GM21737 (cell line): ENCODE data around the gene ATP1A3.
"Not testable (repeated sequence)": the region's sequence is repeated elsewhere in the genome, so short reads cannot be mapped to it uniquely, and the experiment has no call there.

Source experiments
- ATAC-seq: cut with Tn5 transposase; IDR thresholded peaks from one replicate; pipeline ENCODE4 v1.9.1; 2021; ENCODE audit warnings: mild to moderate bottlenecking, moderate library complexity; ENCODE audit not compliant: unreplicated experiment

ATP1A3 gene

DNA sequence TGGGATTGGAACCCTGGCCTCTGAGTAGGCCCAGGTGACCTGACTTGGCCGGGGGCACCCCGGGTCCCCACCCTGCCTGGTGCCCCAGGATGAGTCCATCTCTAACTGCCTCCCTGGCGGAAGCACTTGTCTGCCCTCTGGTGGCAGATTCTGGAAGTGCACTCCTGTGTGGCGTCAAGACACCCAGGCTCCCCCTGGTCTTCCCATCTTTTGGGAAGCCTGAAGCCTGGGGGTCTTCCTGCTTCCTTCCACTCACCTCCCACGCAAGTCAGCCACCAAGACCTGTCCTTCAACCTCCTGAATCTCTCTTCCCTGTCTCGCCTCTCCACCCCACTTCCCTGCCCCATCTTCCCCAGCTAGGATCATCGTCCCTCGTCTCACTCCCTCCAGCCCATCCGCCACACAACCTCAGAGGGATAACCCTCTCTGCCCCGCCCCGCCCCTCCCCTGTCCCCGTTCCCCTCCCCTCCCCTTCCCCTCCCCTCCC is 42.3 kb downstream of the ATP1A3 start:
- no peak for ATAC-seq

DNA sequence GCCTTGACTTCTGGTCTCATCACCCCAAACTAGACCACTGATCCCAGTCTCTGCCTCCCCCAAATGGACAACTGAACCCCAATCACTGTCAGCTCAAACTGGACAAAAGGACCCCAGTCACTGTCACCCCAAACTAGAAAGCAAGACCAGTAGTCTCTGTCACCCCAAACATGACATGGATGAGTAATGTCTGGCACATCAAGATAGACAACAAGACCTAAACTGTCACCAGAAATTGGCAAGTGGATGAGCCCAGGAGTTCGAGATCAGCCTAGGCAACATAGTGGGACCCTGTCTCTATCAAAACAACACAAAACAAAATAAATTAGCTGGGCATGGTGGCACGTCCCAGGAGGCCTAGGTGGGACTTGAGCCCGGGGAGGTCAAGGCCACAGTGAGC is 46.9 kb downstream of the ATP1A3 start:
- ATAC-seq, result no peak

DNA sequence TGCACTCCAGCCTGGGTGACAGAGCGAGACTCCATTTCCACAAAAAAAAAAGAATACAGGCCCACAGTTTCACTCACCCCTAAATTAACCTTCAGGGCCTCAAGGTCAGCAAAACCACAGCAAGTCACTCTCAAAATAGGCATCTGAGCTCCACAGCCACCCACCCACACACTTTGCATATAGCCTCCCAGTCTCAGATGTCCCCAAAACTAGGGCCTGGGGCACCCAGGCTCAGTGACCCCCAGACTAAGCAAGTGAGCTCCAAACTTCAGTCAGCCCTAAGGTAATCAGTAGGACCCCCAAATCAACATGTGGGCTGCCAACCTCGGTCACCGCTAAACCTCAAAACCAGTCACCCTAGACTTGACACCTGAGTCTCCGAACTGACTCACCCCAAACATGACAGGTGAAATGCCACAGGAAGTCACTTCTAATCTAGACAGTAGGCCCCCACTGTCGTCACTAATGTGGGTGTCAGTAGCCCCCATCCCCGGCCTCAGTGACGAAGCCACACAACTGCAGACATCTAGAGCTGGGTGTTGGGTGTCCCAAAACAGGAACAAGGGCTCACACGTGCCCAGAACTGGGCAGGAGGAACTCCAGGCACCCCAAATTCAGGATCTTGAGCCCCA is 48.8 kb downstream of the ATP1A3 start:
- ATAC-seq, result peak; percentile 65

DNA sequence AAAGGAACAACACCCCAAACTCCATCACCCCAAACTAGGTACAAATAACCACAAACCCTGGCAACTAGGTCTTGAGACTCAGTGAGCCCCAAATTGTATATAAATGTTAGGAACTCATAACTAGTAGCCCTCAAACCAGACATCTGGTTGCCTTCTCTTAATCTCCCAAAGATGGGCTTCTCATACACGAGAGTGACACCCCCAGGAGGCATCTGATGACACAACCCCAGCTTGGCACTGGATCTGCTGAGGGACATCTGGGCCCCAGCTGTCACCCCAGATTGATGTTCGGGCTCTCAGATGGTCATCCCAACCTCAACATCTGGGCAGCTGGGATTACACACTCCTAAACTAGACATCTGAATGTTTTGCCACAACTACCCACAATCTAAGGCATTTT is 49.7 kb downstream of the ATP1A3 start:
- no peak for ATAC-seq

DNA sequence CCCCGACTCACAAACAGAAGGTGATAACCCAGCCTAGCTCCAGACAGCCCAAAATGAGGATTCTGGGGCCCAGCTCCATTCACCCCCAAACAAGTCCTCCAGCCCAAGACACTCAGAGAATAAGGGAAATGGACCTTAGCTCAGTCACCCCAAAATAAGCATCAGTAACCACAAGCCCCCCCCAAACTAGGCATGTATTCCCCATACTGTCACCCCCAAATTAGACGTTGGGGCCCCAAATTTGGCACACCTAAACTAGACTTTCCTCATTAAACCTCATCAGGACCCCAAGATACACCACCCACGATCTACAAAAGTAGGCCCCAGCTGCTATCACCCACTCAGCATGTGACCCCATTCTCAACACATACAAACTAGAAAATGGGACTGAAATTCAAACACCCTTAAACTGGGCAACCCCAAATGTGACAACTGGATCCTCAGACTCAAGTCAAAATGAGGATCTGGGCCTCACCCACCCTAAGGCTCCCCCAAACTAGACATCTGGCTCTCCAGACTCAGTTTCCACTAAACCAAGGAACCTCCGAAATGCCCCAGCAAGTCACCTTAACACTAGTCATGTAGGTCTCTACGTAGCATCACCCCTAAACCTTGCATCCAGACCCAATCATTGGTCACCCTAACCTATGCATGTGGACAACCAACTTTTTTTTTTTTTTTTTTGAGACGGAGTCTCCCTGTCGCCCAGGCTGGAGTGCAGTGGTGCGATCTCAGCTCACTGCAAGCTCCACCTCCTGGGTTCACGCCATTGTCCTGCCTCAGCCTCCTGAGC is 52.4 kb downstream of the ATP1A3 start:
- no peak for ATAC-seq

DNA sequence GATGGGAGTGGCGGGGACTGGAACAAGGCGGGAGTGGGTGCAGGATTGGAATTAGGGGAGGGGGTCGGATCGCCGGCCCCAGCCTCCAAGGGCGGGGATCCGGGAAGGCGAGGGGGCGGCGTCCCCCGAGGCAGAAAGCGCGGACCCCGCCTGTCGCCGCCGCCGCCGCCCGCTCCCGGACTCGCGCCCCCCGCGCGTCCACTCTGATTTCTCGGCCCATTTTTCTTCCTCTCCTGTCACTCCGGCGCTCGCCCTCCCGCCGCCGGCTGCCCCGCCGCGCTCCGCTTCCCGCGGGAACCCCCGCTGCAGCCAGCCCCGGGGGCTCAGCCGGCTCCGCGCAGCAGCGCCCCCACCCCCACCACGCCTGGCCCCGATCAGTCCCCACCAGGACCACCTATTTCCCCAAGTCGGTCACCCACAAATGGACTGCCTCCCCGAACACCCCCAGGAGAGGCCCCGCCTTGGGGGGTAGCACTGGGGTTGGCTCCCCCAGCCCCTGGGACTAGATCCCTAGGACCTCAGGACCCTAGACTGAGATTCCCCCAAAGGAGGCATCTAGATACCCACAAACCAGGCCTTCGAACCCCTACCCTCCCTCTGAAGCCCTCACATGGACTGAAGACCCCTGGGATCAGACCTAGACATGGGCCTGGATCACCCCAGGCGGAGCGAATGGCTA is 53.2 kb downstream of the ATP1A3 start:
- no peak for ATAC-seq

DNA sequence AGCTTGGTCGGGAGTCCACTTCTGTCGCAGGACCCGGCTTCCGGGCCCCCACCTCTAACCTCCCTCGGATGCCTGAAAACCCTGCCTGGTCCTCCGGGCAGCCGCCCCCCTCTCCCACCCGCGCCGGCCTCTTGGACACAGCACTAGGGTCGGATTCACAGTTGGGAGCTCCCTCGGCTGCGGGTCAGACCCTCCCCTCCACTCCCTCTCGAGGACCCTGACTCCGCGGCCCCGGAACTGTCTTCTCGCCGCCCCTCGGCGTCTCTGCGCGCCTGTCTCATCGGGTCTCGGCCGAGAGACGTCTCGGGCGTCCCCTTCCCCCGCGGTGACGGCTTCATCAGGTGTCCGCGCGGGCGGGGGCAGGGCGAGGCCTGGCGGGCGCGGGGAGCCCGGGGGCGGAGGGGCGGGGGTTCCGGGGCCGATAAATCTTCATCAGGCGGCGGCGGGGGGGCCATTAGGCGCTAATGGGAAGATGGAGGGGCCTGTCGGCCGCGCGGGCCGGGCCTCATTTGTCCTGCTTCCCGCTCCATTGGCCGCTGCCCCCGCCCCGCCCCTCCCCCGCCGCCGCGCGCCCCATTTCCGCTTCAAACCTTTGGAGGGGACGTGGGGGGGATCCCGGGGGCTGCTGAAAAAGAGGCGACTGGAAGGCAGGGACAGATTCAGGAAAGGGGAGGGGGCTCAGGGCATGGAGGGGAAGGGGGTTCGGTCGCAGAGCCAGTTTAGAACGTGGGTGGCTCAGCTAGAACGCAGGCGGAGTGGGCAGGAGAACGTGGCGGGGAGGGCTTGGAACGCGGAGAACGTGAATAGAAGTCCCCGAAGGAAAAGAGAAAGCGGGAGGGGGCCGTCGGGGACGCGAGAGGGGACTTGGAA is 53.9 kb downstream of the ATP1A3 start:
- ATAC-seq, result no peak

DNA sequence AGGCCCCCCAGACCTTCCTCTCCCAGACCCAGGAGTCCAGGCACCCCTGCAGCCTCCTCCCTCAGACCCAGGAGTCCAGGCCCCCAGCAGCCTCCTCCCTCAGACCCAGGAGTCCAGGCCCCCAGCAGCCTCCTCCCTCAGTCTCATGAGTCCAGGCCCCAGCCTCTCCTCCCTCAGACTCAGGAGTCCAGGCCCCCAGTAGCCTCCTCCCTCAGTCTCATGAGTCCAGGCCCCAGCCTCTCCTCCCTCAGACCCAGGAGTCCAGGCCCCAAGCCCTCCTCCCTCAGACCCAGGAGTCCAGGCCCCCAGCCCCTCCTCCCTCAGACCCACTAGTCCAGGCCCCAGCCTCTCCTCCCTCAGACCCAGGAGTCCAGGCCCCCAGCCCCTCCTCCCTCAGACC is 54.8 kb downstream of the ATP1A3 start:
- not testable (repeated sequence) for ATAC-seq

DNA sequence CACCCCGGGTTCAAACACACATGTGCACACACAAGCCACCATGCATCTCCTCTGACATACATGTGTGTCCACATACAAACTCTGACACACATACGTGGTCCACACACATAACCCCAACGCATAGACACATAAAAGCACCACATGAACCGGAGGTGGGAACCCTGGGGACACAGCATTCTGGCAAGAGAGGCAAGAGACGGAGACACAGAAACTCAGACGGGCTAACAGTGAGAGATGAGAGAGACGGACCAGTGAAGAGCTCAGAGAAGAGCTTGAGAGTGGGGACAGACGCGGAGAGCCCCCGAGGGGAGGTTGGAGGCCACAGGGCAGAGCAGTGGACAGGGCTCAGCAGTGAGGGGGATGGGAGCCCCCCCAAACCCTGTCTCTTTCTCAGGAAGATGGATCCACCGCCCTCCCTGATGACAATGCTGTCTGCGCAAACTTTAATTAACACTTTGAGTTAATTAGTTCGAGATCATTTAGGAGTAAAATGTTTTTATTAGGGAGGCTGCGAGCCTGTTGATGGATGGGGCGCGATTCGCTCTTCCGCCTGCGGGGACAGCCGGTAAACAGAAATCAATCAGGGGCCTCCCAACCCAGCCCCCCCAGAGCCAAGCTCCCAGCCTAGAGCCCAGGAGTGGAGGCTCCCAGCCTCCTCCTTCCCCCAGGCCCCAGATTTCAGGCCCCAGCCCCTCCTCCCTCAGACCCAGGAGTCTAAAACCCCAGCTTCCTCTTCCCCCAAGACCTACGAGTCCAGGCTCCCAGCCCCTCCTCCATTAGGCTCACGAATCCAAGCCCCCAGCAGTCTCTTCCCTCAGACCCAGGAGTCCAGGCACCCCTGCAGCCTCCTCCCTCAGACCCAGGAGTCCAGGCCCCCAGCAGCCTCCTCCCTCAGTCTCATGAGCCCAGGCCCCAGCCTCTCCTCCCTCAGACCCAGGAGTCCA is 56.2 kb downstream of the ATP1A3 start:
- ATAC-seq, result no peak

DNA sequence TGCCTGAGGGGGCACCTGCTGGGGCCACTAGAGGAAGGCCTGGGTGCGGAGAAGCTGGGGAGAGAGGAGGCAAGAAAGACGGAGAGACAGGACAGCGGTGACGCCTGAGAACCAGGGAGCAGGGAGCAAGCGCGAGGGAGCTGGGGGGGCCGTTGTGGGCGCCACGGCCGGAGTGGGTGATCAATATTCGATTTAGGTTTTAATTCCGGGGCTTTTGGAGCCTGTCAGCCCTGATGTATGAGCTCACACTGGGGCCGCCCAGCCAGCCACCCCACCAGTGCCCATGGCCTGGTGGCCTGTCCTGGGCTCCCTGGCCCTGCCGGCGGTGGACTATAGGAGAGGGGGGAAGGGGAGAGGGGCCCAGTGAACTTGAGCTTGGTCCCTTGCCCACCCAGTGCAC is 57.1 kb downstream of the ATP1A3 start:
- ATAC-seq, result no peak

DNA sequence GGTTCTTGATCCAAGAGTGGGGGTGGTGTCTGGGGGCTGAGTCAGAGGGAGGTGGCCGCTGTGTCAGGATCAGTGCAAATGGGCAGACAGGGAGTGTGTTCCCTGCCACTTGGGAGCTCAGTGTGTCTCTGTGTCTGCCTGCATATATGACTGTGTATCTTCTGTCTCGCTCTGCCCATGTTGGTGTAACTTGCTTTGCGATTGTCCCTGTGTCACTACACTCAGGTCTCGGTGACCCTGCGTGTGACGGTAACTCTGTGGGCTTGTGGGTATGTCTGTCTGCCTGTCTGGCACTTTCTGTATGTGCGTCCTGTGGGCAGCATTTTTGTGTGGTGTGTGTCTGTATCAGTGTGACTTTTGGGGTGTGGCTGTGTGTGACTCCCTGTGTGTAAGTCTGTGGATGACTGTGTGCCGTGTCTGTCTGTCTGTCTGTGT is 57.6 kb downstream of the ATP1A3 start:
- no peak for ATAC-seq

DNA sequence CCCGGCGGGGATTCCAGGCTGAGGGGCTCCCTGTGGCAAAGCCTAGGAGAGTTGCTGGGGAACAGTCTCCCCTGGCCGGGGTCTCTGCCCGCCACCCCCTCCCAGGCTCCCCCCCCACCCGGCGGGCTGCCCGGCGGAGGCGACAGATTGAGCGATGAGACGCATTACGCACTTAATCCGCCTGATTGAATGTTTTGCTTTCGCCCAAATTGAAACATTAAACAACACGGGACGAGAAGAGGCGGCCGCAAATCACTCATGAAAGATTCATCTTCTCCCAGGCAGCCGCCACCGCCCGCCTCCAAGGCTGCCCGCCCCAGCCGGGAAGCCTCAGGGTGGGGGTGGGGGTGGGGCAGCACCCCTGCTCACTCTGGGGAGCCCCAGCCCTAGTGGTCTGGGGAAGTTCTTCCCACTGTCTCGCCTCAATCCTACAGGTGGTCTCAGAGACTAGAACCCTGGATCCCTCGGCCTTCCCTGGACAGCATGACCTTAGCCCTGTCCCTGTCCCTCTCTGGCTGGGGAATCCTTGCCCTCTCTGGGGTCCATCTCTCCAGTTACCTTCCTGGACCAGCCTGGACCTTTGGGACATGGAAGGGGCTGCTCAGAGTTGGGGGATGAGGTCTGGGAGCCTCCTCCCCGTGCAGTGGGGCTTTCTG is 58.1 kb downstream of the ATP1A3 start:
- ATAC-seq, result no peak

DNA sequence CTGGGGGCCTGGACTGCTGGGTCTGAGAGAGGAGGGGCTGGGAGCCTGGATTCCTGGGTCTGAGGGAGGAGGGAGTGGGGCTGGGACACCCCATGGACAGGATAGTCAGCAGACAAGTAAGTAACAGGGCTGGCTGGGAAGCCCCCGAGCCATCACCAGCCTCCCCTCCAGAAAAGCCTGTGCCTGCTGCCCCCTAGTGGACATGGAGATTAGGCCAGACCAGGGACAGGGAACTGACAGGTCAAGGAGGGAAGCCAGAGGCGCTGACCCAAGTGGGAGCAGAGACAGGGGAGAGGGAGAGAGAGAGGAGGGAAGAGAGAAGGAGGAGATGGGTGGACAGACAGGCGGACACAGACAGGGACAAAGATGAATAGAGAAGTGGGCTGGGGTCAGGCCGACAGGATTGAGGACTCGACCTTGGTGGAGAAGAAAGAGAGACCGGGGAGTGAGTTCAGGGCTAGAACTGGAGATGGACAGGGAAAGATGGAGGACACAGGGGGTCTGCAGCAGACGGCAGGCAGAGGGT is 59.1 kb downstream of the ATP1A3 start:
- no peak for ATAC-seq

DNA sequence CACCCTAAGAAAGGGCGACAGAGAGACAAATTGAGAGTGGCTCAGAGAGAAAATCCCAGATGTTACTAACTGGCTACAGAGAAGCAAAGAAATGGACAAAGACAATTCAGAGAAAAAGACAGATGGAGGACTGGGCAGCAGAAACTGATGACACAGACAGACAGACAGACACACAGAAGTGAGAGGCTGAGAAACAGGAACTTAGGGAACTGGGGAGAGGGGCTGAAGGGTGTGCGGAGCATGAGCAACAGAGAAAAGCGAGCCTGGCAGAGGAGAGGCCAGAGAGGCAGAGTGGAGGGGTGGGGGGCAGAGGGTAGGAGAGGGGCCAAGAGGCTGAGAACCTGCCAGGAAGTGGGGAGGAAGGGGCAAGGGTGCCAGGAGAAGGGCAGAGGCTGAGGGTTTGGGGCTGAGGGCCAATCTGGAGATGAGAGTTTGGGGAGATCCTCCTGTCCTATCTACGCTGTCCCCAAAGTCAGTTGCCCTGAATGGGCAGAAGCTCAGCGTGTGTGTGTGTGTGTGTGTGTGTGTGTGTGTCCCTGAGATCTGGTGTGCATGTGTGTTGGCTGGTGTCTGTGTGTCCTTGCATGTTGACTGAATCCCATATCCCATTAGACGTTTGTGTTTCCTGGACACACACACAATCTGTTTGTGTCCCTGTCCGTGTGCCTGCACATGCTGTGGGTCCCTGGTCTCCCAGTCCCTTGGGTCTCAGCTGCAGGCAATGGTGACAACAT is 60.2 kb downstream of the ATP1A3 start:
- ATAC-seq, result no peak

DNA sequence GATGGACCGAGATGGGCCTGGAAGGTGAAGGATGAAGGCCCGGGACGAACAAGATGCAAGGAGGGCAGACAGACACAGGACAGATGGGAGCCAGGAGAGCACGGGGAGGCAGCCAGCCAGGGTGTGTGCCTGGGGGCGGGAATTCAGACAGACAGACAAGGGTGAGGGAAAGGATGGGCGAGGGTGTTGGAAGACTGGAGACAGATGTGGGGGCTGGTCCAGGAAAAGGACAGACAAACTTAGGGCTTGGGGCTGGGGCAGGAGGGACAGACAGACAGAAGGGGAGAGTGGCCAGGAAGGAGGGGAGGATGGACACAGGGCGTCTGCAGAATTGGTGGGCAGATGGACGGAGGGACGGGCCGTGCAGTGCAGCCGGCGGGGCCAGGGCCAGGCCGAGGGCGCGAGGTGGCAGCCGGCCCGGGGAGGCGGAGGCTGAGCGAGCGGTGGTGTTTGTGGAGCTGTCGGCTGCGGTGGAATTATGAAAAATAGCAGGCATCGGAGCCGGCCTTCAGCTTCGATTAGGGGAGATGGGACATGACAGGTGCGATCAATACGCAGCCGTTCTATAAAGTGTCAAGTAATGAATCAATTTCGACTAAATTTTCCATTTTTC is 61.2 kb downstream of the ATP1A3 start:
- ATAC-seq, result no peak

DNA sequence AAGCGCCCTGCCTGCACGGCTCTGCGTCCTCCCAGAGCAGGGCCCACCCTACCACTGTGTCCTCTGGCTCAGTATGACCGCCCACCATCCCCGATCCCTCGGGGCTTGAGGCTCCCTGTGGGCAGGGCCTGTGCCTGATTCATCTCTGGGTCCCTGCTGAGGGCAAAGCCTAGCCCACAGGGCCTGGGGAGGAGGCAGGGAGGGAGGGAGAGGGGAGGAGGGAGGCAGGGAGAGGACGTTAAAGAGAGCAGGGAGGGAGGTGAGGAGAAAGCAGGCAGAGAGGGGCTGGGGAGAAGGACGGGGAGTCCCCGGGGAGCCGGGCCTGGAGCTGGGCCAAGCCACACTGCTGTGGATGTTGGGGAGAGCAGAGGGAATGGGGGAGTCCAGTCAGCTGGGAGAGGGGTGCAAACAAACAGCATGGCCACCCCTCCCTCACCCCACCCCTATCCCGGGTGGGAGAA is 61.7 kb downstream of the ATP1A3 start:
- no peak for ATAC-seq

DNA sequence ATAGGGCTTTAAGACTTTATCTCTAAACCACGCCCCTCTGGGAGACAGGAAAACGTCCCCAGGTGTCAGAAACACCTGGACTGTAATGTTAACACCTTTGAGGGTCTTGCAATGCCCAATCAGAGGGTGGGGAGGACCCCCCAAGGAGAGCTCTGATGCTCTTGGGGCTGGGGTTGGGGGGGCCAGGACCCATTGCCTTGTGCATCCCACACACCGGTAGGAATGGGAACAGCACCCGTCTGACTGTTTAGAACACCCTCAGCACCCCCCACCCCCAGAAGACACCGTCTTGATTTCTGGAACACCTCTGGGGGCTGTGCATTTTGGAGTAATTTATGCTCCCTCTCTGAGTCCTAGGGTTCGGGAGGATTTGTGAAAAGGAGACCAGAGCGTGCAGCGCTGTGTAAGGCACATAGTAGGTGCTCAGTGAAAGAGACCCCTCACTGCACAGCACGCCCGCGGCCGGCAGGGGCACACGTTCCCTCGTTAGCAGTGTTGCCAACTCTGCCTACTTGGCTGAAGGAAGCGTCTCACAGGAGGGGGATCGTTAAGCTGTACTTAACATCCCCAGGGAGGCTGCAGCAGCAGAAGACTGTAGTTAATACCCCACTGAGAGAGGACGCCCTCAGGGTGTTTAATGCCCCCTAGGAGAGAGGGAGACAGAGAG is 63.0 kb downstream of the ATP1A3 start:
- no peak for ATAC-seq
